Raji (cell line): ENCODE measurements around the gene HNRNPM.
A peak's percentile ranks its signal among the peaks of the same experiment; 100 is the strongest.

Experiments used
- POLR2A ChIP-seq: IDR thresholded peaks from 2 replicates; pipeline ENCODE4 v1.6.1; 2011; ENCODE audit warnings: low read depth, low read length, control low read depth; ENCODE audit not compliant: insufficient read depth

Gene HNRNPM, protein sequence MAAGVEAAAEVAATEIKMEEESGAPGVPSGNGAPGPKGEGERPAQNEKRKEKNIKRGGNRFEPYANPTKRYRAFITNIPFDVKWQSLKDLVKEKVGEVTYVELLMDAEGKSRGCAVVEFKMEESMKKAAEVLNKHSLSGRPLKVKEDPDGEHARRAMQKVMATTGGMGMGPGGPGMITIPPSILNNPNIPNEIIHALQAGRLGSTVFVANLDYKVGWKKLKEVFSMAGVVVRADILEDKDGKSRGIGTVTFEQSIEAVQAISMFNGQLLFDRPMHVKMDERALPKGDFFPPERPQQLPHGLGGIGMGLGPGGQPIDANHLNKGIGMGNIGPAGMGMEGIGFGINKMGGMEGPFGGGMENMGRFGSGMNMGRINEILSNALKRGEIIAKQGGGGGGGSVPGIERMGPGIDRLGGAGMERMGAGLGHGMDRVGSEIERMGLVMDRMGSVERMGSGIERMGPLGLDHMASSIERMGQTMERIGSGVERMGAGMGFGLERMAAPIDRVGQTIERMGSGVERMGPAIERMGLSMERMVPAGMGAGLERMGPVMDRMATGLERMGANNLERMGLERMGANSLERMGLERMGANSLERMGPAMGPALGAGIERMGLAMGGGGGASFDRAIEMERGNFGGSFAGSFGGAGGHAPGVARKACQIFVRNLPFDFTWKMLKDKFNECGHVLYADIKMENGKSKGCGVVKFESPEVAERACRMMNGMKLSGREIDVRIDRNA

DNA sequence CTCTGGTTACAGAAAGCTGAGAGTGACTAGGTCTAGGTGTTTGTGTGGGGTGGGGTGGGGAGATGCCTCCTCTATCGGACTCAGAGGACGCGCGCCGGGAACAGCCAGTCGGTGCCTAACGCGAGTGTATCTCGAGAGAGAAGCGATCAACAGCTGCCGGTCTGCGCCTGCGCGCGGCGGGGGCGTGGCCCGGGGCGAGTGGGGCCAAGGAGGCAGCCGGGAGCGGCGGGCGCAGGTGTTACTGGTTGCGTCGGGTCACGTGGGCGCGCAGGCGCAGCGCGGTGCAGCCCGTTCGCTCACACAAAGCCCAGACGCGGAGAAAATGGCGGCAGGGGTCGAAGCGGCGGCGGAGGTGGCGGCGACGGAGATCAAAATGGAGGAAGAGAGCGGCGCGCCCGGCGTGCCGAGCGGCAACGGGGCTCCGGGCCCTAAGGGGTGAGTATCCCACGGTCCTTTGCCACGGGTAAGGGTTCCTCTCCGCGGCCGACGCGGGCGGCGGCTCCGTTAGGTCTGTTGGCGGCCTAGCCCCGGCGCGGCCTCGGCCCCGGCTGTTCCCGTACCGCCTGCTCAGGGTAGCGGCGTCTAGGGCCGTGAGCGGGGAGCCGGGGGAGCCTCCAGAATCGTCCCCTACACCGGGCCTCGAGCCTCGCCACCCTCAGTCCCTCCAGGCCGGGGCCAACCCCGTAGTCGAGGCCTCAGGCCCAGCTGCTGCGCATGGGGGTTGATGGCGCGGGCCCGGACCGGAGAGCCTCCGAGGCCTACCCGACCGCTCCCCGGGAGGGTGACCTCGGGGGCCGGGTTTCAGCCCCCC is at the start of gene HNRNPM:
Gene HNRNPM (plus strand): TSS at position 299 of the 811 bp plus-strand sequence. CDS start 24 bp downstream, at position 323.
- peak; percentile 94 for TF ChIP-seq POLR2A

GRCh38 chr19:8395621-8396082 is 49.1 kb upstream of the HNRNPM start:
- no peak for TF ChIP-seq POLR2A

DNA sequence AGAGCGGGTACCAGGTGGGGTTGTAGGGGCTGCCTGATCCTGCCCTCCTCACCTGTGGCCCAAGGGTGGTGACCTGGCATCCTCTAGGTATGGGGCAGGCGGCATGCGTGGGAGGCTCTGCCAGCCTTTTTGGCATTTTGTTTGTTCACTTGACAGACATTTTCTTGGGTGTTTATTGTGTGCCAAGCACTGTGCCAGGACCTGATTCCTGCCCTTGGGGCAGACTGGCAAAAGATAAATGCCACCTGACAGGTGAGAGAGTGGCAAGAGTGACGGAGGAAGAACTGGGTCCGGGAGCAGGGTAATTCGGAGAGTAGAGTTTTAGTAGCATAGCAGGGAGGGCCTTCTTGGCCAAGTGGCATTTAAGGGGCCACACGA is 48.6 kb upstream of the HNRNPM start:
- TF ChIP-seq POLR2A = no peak

- TF ChIP-seq POLR2A = no peak
These were observed 48.1 kb upstream of the HNRNPM start for GRCh38 chr19:8396563-8397203.

- TF ChIP-seq POLR2A = no peak
These were observed 47.5 kb upstream of the HNRNPM start for GRCh38 chr19:8397271-8397670.

DNA sequence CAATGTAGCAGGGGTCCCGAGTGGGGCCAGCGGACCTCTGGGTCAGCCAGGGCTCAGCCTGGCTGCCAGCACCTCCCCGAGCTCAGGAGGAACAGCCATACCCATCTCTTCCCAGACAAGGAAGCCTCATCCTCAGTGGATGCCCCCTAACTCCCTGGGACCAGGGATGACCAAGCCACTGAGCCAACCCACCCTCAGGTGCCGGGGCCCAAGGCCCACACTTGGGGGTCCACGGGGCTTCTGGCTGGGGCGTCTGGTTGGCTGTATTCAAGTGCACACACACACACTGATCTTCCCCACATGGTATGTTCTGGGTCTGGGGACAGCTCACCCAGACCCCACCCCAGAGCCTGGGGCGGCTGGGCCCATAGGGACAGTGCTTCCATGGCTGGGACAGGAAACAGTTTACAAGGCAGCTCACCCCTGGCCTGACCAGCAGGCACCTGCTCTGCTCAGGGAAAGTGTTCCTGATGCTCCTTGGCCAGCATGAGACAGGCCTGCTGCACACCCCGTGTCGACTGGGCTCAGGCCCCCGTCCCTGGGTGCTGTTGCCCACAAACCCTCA is 46.9 kb upstream of the HNRNPM start:
- no peak for TF ChIP-seq POLR2A

GRCh38 chr19:8398311-8398771 is 46.4 kb upstream of the HNRNPM start:
- TF ChIP-seq POLR2A = no peak

- TF ChIP-seq POLR2A = no peak
These were observed 45.0 kb upstream of the HNRNPM start for GRCh38 chr19:8399681-8400188.

GRCh38 chr19:8401981-8402411 is 42.8 kb upstream of the HNRNPM start:
- no peak for TF ChIP-seq POLR2A

DNA sequence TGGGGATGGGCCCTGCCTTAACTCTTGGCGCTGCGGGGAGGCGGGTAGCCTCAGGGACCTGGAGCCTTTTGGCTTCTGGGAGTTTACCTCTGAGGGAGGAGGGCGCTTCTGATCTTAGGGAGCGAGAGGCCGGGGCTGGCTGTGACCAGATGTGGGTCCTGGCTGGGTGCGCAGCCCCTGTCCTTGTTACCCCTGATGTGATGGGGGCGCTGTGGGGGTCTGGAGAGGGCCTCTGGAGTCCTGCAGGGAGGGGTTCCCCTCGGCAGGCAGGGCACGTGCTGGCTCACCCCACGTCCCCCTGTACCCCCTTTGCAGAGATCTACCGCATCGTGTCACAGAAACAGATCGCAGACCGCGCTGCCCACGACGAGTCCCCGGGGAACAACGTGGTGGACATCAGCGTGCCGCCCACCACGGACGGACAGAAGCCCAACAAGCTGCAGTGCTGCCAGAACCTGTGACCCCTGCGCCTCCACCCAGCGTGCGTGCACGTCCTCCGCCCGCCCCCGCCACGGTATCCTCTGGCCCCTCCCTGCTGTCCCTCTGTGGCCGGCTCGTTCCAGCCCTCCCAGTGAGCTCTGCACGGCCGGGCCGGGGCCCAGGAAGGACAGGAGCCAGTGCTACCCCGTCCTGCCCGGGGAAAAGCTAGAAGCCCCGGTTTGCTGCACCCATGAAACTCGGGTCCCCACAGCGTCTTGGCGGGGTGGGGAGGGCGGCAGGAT is 41.5 kb upstream of the HNRNPM start:
- no peak for TF ChIP-seq POLR2A

DNA sequence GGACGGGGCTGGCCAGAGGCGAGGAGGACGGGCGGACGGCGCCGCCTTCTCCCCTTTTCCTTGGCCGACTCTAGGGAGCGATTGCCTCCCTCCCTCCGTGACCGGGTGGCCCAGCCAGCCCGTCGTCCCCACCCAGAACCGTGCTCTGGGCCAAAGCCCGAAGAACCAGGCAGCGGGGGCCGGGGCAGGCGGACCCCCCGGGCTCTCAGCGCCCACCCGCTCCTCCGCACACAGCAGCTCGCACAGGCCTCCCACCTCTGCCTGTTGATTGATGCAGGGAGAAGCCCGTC is 41.0 kb upstream of the HNRNPM start:
- no peak for TF ChIP-seq POLR2A

GRCh38 chr19:8404391-8405151 is 40.2 kb upstream of the HNRNPM start:
- TF ChIP-seq POLR2A = no peak
